RWPE2 (cell line): ENCODE measurements around the gene IFI27L2.
A peak's percentile ranks its signal among the peaks of the same experiment; 100 is the strongest.

Experiments
- ATAC-seq: fragments of 200-7000 bp; cut with Tn5 transposase; 3 replicates; pipeline ENCODE4 v1.9.1; 2021; ENCODE audit warnings: low read depth
- DNase-seq: peaks from one replicate; pipeline ENCODE4 v3.0.0-alpha.2; 2020; ENCODE audit warnings: low spot score
- H3K27ac ChIP-seq: fragments of 450-650 bp; 2 replicates; pipeline ENCODE4 v1.5.1; 2017; ENCODE audit warnings: mild to moderate bottlenecking; ENCODE audit not compliant: poor library complexity, severe bottlenecking
- H3K27me3 ChIP-seq: fragments of 250-450 bp; sonication (Bioruptor Pico); 2 replicates; pipeline ENCODE4 v1.5.1; 2021; ENCODE audit warnings: mild to moderate bottlenecking, moderate library complexity; ENCODE audit not compliant: insufficient read depth, poor library complexity, severe bottlenecking
- H3K36me3 ChIP-seq: fragments of 250-450 bp; sonication (Bioruptor Pico); 2 replicates; pipeline ENCODE4 v1.5.1; 2020; ENCODE audit warnings: low read depth, mild to moderate bottlenecking, moderate library complexity
- H3K4me1 ChIP-seq: fragments of 250-450 bp; sonication (Bioruptor Pico); 2 replicates; pipeline ENCODE4 v1.5.1; 2021; ENCODE audit warnings: mild to moderate bottlenecking, moderate library complexity; ENCODE audit not compliant: insufficient read depth, poor library complexity, severe bottlenecking
- H3K4me3 ChIP-seq: fragments of 250-450 bp; sonication (Bioruptor Pico); 2 replicates; pipeline ENCODE4 v1.5.1; 2021; ENCODE audit warnings: mild to moderate bottlenecking, moderate library complexity; ENCODE audit not compliant: severe bottlenecking
- H3K9me3 ChIP-seq: fragments of 250-450 bp; sonication (Bioruptor Pico); 2 replicates; pipeline ENCODE4 v1.5.1; 2021; ENCODE audit warnings: mild to moderate bottlenecking, moderate library complexity; ENCODE audit not compliant: severe bottlenecking
- TF ChIP-seq, protein P1 (sequence below): fragments of 450-650 bp; IDR thresholded peaks from one replicate; pipeline ENCODE4 v1.5.1; 2017; ENCODE audit warnings: mild to moderate bottlenecking, moderate library complexity; ENCODE audit not compliant: poor library complexity, severe bottlenecking

The IFI27L2 gene

GRCh38 chr14:94138251-94138650, 8.8 kb upstream of the IFI27L2 start:
- no peak for ATAC-seq
- no peak overlapping the region for H3K4me3 ChIP-seq
- DNase-seq, result no peak
- H3K27me3 ChIP-seq, result no peaks in the 10 kb centered on the region
- H3K9me3 ChIP-seq, result no peaks in the 10 kb centered on the region
- no peaks in the 10 kb centered on the region for H3K36me3 ChIP-seq
- TF ChIP-seq, protein P1, sequence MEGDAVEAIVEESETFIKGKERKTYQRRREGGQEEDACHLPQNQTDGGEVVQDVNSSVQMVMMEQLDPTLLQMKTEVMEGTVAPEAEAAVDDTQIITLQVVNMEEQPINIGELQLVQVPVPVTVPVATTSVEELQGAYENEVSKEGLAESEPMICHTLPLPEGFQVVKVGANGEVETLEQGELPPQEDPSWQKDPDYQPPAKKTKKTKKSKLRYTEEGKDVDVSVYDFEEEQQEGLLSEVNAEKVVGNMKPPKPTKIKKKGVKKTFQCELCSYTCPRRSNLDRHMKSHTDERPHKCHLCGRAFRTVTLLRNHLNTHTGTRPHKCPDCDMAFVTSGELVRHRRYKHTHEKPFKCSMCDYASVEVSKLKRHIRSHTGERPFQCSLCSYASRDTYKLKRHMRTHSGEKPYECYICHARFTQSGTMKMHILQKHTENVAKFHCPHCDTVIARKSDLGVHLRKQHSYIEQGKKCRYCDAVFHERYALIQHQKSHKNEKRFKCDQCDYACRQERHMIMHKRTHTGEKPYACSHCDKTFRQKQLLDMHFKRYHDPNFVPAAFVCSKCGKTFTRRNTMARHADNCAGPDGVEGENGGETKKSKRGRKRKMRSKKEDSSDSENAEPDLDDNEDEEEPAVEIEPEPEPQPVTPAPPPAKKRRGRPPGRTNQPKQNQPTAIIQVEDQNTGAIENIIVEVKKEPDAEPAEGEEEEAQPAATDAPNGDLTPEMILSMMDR, result no peak
- H3K4me1 ChIP-seq, result no peaks in the 10 kb centered on the region
- no peak overlapping the region for H3K27ac ChIP-seq

DNA sequence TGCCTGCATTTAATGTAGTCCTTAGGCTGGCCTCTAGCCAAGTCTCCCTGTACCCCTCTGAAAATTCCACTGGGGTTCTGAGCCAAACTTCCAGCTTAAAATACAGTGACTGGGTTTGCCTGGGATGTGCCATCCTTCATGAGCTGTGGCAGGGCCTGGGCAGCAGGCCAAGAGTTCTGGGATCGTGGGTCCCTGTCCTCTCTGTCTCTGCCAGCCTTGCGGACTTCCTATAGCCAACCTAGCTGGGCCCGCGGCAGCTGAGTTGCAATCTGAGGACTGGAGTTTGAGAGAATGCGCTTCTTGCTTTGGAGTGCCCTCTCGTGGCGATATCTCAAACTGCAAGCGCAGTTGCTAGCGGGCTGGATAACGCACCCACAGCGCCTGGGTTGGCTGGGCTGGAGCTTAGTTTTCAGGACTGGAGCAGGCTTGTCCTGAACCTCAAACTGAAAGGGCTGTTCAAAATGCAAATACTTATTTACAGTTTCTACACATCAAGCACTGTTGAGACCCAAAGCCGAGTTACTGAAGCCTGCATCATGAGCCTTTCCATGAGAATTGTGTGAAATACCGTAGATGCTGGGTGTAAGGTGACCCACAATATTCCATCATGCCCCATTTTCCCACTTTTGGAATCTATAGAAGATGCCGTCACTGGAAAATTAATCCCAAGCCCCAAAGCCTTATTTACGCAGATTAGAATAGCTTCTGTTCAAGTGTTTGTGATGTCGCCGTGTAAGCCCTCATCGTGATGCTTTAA, 7.3 kb upstream of the IFI27L2 start:
- ATAC-seq (peak; percentile 91), DNase-seq (peak; percentile 86)
- H3K27ac ChIP-seq, result no peak overlapping the region
- no peaks in the 10 kb centered on the region for H3K27me3 ChIP-seq
- no peaks in the 10 kb centered on the region for H3K36me3 ChIP-seq
- H3K4me1 ChIP-seq, result no peaks in the 10 kb centered on the region
- H3K9me3 ChIP-seq, result no peaks in the 10 kb centered on the region
- no peak overlapping the region for H3K4me3 ChIP-seq
- TF ChIP-seq, protein P1, result peak; percentile 99

DNA sequence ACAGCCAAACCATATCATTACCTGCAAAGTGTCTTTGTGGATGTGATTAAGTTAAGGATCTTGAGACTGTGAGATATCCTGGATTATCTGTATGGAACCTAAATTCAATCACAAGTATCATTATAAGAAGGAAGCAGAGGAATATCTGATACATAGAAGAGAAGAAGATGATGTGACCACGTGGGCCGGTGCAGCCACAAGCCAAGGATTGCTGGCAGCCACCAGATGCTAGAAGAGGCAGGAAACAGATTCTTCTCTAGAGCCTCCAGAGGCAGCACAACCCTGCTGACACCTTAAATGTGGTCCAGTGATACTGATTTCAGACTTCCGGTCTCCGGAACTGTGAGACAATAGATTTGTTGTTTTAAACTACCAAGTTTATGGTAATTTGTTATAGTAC, 6.1 kb upstream of the IFI27L2 start:
- Histone ChIP-seq H3K4me1 (no peaks in the 10 kb centered on the region), H3K4me3 (no peak overlapping the region), H3K27me3 (no peaks in the 10 kb centered on the region), H3K27ac (no peak overlapping the region), H3K9me3 (no peaks in the 10 kb centered on the region), H3K36me3 (no peaks in the 10 kb centered on the region)
- TF ChIP-seq, protein P1, result no peak
- no peak for ATAC-seq
- no peak for DNase-seq

DNA sequence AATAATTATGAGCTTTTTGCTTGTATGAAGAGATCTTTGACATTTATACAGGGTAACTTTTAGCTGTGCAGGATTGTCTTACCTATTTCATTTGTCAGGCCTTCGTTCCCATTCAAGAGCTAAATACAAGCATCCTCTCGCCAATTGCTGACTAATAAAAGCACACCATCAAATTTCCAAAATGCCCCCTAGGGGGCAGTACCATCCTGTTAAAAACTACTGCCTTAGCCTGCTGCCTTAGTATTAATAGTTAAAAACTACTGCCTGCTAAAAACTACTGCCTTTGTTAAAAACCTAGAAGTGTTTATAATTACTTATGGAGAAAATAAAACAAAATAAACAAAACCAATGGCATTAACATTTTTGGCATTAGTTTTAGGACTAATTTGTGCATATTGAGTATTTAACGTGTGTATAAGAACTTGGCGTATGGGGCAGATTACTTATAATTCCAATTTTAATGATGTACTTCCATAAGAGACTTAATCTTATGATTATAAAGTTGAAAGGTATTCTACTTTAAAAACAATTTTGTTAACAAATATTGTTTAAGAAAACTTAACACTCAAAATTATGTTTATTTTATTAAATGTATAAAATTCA, 3.0 kb upstream of the IFI27L2 start:
- no peak for ATAC-seq
- Histone ChIP-seq H3K4me3 (no peak overlapping the region), H3K27me3 (no peaks in the 10 kb centered on the region), H3K36me3 (no peaks in the 10 kb centered on the region), H3K27ac (no peak overlapping the region), H3K9me3 (no peaks in the 10 kb centered on the region), H3K4me1 (no peaks in the 10 kb centered on the region)
- no peak for DNase-seq
- TF ChIP-seq, protein P1, result peak; percentile 97
